HuH-7.5 (cell line): Measurements from ENCODE around the gene PTPRN2.
"Not testable (repeated sequence)": the region's sequence is repeated elsewhere in the genome, so short reads cannot be mapped to it uniquely, and the experiment has no call there.

ENCODE experiments used
- DNase-seq: peaks from one replicate; pipeline ENCODE4 v3.0.0; 2011; ENCODE audit warnings: low spot score

Gene PTPRN2

DNA sequence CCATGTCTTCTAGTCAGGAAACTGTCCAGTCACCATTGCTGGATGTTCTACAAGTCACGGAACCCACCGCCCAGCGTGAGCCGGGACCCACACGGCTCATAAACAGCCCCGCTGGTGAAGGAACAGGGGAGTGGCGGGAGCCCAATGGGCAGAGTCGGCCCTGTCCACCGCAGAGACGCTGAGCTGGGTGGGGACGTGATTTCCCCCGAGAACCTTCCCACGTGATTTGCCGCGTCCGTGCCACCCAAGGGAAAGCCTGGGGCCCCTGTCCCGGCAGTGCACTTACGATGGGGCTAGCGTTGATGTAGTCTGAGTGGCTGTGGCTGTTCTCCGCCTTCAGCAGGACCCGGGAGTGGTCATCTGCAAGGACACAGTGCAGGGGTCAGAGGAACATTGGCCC, 983.9 kb downstream of the PTPRN2 start:
- DNase-seq: no peak

DNA sequence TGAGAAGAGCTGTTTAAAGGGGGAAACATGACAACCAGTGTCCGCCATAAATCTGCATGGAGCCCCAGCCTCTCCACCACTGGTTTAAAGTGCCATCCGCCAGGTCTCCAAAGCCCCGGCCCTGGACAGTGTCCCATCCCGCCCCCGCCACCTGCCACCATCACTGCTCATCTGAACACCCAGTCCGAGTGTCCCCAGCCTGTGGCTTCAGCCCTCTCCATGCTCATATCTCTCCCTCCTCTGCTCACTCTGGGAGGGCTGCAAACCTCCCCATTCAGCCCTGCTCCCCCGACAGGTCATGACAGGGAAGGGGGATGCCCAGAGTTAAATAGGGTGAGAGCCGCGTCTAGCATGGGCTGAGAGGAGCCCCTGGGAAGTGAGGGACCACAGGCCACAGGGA, 984.6 kb downstream of the PTPRN2 start:
- DNase-seq: no peak

DNA sequence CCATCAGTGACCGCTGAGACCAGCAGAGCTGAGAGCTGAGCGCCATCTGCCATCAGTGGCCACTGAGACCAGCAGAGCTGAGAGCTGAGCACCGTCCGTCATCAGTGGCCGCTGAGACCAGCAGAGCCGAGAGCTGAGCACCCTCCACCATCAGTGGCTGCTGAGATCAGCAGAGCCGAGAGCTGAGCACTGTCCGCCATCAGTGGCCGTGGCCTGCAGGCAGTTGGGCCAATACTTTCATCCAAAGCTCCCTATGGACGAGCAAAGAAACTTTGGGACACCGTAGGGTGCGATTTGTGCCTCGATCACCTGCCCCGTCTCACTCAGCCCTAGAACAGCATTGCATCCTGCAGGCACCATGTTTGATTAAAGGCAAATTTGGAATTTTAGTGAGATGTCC, 985.0 kb downstream of the PTPRN2 start:
- no peak for DNase-seq

DNA sequence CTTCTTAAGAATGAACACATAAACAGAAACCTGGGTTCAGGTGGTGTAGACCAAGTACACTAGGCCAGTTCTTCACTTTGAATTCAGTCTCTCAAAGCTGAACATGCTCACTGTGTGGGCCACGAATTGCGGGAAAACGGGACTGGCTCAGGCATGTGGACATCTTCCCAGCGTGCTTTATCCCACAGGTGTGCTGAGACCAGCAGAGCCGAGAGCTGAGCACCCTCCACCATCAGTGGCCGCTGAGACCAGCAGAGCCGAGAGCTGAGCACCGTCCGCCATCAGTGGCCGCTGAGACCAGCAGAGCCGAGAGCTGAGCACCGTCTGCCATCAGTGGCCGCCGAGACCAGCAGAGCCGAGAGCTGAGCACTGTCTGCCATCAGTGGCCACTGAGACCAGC, 985.5 kb downstream of the PTPRN2 start:
- DNase-seq: no peak

DNA sequence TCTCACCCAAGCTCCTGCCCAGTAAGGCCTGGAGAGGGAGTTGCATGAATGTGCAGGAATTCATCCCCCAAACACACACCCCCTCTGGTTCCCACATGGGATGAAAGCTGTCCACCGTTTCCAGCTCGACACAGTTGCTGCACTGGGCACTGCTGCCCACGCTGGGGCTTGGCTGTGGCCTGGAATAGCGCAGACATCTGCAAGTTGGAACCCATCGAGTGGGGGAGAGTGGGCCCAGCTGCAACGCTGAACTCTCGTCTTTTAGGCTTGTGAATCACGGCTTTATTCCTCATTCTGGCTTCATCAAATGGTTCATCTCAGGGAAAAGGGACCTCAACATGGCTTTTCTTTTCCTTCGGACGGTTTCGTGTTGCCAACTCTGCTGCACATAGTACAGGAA, 986.1 kb downstream of the PTPRN2 start:
- no peak for DNase-seq

DNA sequence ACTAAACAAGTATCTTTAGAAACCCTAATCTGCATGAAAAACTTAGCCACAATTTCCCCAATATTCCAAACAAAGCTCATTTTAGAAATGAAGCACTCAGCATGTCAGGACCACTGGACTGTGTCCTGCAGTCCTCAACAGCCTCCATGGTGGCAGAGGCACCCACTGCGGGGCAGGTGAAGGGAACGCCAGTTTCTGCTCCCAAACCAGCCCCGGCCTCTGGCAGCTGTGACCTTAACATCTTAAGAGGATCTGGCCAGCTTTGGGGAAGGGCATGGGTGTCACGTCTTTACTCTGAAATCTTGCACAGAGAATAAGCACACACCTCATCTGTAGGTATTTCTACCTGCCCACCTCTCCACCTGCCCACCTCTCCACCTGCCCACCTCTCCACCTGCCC, 988.1 kb downstream of the PTPRN2 start:
- DNase-seq: no peak

DNA sequence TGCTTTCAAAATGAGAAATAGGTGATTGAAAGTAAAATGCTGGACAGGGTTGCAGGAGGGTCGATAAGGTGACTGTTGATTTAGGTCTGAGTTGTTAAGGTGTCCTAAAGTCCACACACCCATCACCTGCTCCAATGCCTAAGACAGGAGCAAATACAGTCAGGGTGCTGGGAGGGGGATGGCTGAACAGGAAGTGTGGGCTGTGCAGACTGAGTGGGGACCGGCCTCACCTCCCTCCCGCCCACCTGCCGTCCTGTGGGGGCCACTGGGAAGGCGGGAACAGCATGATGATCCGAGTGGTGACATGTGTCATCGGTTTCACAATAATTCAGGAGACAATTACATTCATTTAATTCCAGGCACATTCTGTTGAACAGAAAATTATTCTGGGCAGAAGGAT, 990.1 kb downstream of the PTPRN2 start:
- no peak for DNase-seq

DNA sequence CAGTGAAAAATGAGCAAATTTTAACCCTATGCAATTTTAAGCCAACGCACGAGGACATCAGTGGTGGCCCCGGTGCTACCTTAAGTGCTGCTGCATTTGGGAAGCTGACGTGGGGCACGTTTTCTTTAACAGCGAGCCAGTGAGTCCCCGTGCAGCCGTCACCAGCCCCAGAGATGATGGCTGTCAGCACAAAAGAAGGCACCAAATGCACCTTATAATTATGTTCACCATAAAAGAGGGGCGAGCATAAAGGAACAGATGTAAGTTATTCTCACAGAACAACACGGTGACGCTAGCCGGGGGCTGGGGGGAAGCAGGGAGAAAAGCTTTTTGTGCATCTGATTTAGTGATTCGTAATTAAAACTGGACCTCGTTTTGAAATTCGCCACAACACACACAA, 990.7 kb downstream of the PTPRN2 start:
- no peak for DNase-seq

DNA sequence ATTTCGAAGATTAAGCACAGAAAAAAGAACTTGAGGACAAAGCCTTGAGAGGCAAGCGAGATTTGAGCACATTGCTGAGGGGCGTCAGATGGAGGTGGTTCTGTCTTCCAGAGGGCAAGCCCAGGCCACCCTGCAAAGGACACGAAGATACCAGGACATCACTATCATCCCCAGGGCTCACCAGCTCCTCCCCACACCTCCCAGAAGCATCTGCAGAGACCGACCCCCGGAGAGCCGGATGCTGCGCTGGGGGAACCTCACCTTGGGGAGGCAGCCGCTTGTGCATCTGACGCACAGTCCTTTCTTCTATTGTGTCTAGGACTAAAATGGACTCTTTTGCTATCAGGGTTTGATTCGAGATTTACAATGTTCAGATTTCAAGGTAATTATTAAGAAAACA, 991.2 kb downstream of the PTPRN2 start:
- DNase-seq: no peak

DNA sequence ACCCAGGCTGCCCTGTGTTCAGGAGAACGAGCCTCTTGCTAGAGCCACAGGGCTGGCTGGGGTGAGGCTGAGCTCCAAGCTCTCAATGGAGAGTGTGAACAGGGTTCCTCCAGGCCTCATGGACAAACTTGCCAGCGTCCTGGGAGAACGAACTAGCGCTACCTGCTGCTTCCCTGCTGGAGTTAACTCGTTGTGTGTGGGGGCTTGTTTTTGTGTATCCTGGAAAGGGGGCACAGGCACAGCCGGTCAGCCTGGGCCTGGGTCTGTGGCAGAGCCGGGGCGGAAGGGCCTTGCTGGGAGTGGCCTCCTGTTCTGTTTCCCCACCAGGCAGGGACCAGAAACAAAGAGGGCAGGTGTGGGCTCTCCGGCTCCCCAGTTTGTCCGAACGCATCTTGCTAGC, 991.6 kb downstream of the PTPRN2 start:
- no peak for DNase-seq

DNA sequence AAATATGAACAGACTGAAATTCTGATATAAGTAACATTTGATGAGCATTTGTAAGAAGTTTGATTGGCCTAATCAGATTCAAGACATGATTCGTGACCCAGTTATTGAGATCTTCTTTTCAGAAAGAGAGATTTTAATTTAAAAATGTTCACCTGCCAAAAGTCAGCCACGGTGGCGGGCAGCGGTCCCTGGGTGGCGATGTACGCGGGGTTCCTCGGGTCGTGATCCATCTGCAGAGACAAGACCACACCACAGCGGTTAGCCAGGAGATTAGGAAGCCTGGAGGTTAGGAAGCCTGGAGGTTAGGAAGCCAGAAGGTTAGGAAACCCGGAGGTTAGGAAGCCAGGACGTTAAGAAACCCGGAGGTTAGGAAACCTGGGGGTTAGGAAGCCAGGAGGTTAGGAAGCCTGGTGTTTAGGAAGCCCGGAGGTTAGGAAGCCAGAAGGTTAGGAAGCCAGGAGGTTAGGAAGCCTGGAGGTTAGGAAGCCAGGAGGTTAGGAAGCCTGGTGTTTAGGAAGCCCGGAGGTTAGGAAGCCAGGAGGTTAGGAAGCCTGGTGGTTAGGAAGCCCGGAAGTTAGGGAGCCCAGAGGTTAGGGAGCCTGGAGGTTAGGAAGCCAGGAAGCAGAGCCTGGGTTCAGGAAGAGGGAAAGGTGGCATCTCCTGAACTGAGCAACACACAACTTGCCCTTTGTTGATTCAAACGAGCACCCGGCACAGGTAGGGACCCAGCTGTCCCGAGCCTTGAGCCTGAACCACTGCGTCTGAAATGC, 992.4 kb downstream of the PTPRN2 start:
- no peak for DNase-seq

DNA sequence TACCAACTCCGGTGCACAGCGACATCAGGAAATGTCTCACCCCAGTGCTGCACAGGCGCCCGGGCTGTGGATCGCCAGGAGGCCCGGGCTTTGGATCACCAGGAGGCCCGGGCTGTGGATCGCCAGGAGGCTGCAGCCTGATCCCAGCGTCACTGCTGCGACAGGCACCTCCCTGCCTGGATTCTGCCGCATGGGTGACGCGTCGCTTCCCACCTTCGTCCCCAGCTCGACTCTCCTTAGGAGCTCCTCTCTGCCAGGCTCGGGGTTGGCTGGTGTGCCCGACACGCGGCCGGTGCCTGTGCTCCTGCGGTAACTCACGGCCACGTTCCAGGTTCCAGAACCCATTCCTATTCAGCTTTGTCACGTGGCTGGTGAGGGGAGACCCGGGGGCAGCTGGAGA, 993.3 kb downstream of the PTPRN2 start:
- DNase-seq: no peak

DNA sequence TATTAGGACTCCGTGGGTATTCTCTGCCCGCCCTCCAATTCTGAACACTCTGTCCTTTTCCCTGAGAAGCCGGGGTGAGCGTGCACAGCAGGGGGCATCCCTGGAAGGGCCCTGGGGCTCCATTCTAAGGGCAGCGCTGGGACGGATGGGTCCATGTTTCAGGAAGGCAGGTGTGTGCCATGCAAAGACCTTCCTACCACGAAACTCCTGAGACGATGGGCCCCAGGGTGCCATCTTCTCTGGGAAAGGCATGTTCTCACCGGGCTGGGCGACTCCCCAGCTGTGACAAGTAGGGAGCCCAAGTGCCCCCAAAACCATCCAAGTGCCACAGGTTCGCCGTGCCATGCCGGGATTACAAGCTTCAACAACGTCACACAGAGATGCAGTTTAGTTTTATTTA, 994.1 kb downstream of the PTPRN2 start:
- no peak for DNase-seq

DNA sequence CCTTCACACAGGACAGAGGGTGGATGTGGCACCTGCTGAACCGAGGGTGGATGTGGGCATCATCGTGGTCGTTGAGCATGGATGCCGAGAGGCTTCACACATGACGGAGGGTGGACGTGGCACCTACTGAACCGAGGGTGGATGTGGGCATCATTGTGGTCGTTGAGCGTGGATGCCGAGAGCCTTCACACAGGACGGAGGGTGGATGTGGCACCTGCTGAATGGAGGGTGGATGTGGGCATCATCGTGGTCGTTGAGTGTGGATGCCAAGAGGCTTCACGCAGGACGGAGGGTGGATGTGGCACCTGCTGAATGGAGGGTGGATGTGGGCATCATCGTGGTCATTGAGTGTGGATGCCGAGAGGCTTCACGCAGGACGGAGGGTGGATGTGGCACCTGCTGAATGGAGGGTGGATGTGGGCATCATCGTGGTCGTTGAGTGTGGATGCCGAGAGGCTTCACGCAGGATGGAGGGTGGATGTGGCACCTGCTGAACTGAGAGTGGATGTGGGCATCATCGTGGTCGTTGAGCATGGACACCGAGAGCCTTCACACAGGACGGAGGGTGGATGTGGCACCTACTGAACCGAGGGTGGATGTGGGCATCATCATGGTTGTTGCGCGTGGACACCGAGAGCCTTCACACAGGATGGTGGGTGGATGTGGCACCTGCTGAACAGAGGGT, 994.8 kb downstream of the PTPRN2 start:
- DNase-seq: not testable (repeated sequence)

DNA sequence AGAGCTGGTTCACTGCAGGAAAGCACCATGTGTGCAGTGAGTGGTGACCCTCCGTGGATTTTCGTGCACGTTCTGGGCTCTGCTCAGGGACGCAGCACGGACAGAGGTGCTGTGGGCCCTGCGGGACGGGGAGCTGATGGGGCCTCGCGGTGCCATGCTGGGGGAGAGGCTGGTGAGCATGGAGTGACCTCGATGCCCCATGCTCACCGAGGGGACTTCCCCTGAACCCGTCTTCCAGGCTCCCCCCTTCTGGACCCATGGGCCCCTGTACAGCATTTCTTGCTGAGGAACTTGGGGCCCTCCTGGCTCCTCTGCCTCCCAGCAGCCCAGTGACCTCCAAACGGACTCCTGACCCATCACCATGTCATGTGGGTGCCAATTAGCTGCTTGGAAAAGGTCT, 997.1 kb downstream of the PTPRN2 start:
- no peak for DNase-seq

DNA sequence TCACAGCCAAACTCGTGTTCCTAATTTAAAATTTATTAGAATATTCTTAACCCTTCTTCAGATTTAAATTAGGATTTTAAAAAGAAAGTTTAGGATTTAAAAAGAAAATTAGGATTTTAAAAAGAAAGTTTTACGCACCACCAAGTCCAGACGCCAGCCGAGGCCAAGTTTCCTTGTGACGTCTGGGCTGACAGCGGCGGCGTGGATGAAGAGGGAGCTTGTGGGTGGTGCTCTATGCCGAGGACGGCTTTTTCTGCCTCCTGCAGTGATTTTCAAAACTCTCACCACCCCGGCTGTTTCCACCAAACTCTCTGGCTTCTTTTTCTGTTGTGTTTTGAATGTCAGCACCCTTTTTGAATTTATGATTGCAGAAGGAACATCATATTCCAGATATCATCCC, 997.9 kb downstream of the PTPRN2 start:
- no peak for DNase-seq

DNA sequence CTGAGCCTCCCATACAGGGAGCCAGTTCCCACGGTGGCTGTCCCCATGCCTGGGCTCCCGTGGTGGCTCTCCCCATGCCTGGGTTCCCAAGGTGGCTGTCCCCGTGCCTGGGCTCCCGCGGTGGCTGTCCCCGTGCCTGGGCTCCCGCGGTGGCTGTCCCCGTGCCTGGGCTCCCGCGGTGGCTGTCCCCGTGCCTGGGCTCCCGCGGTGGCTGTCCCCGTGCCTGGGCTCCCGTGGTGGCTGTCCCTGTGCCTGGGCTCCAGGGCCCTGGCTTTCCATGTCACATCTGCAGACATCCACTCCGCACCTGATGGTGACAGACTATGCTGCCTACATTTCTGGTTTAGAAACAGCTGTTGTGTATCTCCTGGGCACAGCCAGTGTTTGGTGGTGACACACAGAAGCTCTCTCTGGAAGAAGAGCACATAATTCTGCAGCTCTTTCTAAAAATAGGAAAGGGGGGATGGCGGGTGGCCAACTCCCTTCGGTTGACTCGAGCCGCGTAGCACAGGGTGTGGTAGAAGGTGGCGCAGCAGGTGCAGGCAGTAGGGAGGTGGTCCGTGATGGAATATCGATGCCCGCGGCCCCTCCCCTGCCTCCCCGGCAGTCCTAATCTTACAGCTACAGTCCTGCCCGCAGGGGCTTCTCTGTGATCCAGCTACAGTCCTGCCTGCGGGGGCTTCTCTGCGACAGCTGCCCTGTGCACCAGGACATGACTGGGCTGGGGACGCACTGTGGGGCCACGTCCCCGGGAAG, 999.6 kb downstream of the PTPRN2 start:
- DNase-seq: no peak

DNA sequence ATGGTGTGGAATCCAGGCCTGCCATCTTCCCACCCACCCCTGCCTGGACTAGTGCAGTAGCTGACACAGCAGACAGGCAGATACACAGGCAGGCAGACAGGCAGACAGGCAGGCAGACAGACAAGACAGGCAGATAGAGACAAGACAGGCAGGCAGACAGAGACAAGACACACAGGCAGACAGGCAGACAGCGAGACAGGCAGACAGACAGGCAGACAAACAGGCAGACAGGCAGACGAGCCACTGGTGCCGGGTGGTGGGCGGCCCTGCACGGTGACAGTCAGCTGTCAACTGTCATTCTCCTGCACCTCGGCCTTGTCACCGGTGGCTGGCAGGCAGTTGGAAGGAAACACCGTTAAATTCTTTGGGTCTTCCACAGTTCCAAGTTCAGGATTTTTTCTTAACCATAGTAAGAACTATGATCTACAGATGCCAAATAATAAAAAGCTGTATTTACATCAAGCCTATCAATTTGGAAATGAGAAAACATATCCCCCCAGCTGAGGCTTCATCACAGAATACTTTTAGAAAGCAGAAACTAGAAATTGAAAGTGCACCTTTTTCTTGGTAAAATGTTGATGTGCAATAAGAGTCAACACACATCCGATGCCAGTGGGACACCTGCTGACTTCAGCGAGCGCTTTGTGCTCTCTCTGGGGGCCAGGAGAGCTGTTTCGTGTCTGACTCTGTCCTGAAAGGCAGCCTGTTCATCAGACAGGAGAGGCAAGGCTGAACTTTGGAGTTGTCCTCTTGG, 1000.4 kb downstream of the PTPRN2 start:
- DNase-seq: no peak

DNA sequence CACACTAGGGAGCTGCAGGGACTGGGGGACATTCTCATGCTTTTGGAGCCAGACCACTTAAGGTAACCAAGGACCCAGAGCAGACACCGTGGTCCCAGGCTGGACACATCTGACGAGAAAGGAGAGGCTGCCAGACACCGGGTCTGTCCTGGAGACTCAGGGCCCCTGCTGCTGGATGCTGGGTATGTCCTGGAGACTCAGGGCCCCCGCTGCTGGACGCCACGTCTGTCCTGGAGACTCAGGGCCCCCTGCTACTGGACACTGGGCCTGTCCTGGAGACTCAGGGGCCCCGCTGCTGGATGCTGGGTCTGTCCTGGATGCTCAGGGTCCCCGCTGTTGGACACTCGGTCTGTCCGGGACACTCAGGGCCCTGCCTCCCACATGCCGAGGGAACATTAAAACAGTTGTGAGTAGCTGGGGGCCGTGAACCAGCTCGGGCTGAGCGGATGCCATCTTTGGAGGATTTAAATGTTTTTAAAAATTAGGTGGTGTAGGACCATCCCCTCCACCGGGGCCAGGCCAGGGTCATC, 1001.1 kb downstream of the PTPRN2 start:
- DNase-seq: no peak

DNA sequence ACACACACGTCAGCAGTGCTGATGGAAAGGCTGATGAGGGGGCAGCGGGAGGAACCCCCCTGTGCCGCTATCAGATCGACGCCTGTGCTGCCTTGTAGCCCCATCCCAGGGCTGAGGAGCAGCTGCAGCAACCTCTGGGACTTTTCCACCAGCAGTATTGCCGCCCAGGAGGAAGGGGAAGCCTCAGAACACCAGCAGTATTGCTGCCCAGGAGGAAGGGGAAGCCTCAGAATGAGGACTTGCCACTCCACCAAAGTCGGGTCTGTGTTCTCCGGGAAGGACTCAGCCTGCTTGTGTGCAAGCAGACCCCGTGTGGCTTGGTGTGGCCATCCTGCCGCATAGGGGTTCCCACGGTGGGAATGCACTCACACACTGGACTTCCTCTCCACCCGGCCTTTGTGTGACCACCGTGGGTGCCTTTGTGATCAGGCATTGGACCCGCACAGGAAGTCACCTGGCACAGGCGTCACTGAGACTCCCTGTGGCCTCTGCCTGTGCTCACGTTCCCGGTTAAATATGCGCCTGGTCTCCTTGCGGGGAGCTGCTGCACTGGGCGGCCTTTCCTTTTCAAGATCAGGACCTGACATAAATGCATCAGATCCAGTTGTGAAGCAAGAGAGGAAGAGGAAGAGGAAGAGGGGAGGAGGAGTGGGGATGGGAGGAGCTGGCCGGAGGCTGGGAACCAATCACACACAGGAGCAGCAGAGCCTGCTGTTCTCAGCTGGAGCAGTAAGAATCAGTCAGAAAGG, 1002.3 kb downstream of the PTPRN2 start:
- no peak for DNase-seq

DNA sequence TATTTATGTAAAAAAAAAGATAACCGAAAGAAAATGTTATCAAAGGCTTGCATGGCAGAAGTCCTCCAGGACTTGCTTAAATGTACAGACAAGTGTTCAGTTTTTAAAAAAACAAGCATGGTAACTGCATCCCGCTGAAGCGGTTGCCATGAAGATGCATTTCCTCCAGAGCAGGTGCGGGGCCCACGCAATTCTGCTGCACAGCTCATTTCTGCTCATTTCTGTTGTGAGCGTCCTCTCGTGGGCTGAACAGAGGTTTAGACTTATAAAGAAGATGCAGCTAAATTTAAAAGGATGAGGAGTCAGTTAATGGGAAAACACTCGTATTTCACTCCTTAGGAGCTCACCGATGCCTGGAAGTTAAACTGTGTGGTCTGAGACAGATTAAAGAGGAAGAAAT, 1003.2 kb downstream of the PTPRN2 start:
- DNase-seq: no peak
